B cell (primary cell): ENCODE data around the gene EPHB6. TPM values are rescaled to one million over a fixed set of nuclear protein-coding genes. Genes with fewer than 3 reads are reported as not detected.

Experiments used
- ATAC-seq: fragments of 200-7000 bp; cut with Tn5 transposase; one replicate; pipeline ENCODE4 v1.10.0; 2021; ENCODE audit warnings: low read depth, mild to moderate bottlenecking, moderate number of reproducible peaks, moderate library complexity
- CTCF ChIA-PET: fragments of 350-600 bp; sonication (Branson Sonifier 250); formaldehyde crosslinking; loops from one replicate; lab custom pipeline; 2021; ENCODE audit warnings: antibody characterized with exemption, inconsistent platforms; lab: Charles Lee
- POLR2A ChIA-PET: fragments of 350-600 bp; sonication (Branson Sonifier 250); formaldehyde crosslinking; loops from one replicate; lab custom pipeline; 2021; ENCODE audit warnings: antibody characterized with exemption; lab: Charles Lee
- DNase-seq: peaks from one replicate; pipeline ENCODE4 v3.0.0; 2013
- H2AFZ ChIP-seq: 2 replicates; pipeline ENCODE4 v1.6.1; 2012; ENCODE audit warnings: mild to moderate bottlenecking, low read depth, low read length; ENCODE audit not compliant: insufficient read depth, poor library complexity, severe bottlenecking
- H3K27ac ChIP-seq, 2 donors: 1 replicate in 1 of 2; 2 replicates in 1 of 2; pipeline ENCODE4 v1.5.1; 2012 to 2013; ENCODE audit warnings: low read length in 2 of 2, mild to moderate bottlenecking in 2 of 2, moderate library complexity in 1 of 2
- H3K27me3 ChIP-seq, 4 experiments: fragments of 200-600 bp in 1 of 4; sonication (generic) in 1 of 4; replicated peaks in 1 of 4; 1 replicate in 2 of 4; 2 replicates in 2 of 4; pipeline versions ENCODE4 v1.6.1 to v1.7.0; 2013 to 2016; ENCODE audit warnings: low read length in 3 of 4, mild to moderate bottlenecking in 2 of 4, mixed read lengths in 1 of 4, moderate library complexity in 1 of 4; ENCODE audit not compliant: insufficient read depth in 4 of 4, control insufficient read depth in 3 of 4; ENCODE audit errors: control extremely low read depth in 1 of 4
- H3K36me3 ChIP-seq, 2 experiments: replicated peaks in 1 of 2; 1 replicate in 1 of 2; 2 replicates in 1 of 2; pipeline versions ENCODE4 v1.6.1 to v1.7.1; 2013; ENCODE audit warnings: low read length in 1 of 2; ENCODE audit not compliant: insufficient read depth in 2 of 2, control insufficient read depth in 1 of 2; ENCODE audit errors: control extremely low read depth in 1 of 2, extremely low read depth in 1 of 2
- H3K4me1 ChIP-seq, 2 donors: fragments of 200-600 bp in 1 of 2; sonication (generic) in 1 of 2; 1 replicate in 1 of 2; 2 replicates in 1 of 2; pipeline versions ENCODE4 v1.5.1 to v1.6.1; 2013 to 2017; ENCODE audit warnings: low read length in 2 of 2; ENCODE audit not compliant: control insufficient read depth in 2 of 2, insufficient read depth in 2 of 2
- H3K4me2 ChIP-seq: replicated peaks from 2 replicates; pipeline ENCODE3; 2012; ENCODE audit warnings: mild to moderate bottlenecking, low read depth, low read length; ENCODE audit not compliant: poor library complexity, severe bottlenecking
- H3K4me3 ChIP-seq, 5 experiments: fragments of 200-600 bp in 1 of 5; sonication (generic) in 1 of 5; 1 replicate in 3 of 5; 2 replicates in 2 of 5; pipeline versions ENCODE4 v1.5.1 to v1.7.0; 2011 to 2016; ENCODE audit warnings: low read length in 4 of 5, mild to moderate bottlenecking in 4 of 5, low read depth in 2 of 5, control low read depth in 1 of 5, moderate library complexity in 1 of 5; ENCODE audit not compliant: insufficient read depth in 1 of 5; ENCODE audit errors: control extremely low read depth in 1 of 5, extremely low read depth in 1 of 5
- H3K79me2 ChIP-seq: fragments of 200-600 bp; sonication (generic); one replicate; pipeline ENCODE4 v1.6.0; 2016; ENCODE audit warnings: low read length; ENCODE audit not compliant: control insufficient read depth, insufficient read depth
- H3K9ac ChIP-seq: fragments of 200-600 bp; sonication (generic); 2 replicates; pipeline ENCODE4 v1.6.1; 2017; ENCODE audit warnings: mild to moderate bottlenecking, low read length, moderate library complexity
- H3K9me3 ChIP-seq, 3 donors: one replicate each; pipeline versions ENCODE4 v1.6.1 to v1.7.1; 2013; ENCODE audit warnings: low read length in 2 of 3; ENCODE audit not compliant: control insufficient read depth in 2 of 3, insufficient read depth in 1 of 3; ENCODE audit errors: control extremely low read depth in 1 of 3
- H4K20me1 ChIP-seq: 2 replicates; pipeline ENCODE4 v1.6.0; 2012; ENCODE audit warnings: mild to moderate bottlenecking, low read length; ENCODE audit not compliant: insufficient read depth, control insufficient read depth, poor library complexity, severe bottlenecking
- H3K27ac Mint-ChIP-seq: one replicate; pipeline ENCODE4 v1.8.0; 2021; ENCODE audit warnings: mixed read lengths
- H3K27me3 Mint-ChIP-seq: one replicate; pipeline ENCODE4 v1.8.0; 2021; ENCODE audit warnings: mixed read lengths
- H3K4me1 Mint-ChIP-seq: one replicate; pipeline ENCODE4 v1.8.0; 2021; ENCODE audit warnings: mixed read lengths
- H3K4me3 Mint-ChIP-seq: one replicate; pipeline ENCODE4 v1.8.0; 2021; ENCODE audit warnings: mixed read lengths
- H3K9me3 Mint-ChIP-seq: one replicate; pipeline ENCODE4 v1.8.0; 2022; ENCODE audit warnings: mixed read lengths; ENCODE audit not compliant: insufficient read depth
- EZH2 ChIP-seq: IDR thresholded peaks from 2 replicates; pipeline ENCODE4 v1.6.1; 2012; ENCODE audit warnings: borderline replicate concordance, low read depth, mild to moderate bottlenecking, moderate library complexity, low read length; ENCODE audit not compliant: insufficient read depth, poor library complexity, severe bottlenecking
- WGBS: methylation state at CpG from one replicate; pipeline ENCODE4 v1.1.5; 2013; ENCODE audit warnings: missing lambda C conversion rate; ENCODE audit not compliant: insufficient coverage; 5-methylcytosine and 5-hydroxymethylcytosine counted together
- intact Hi-C: fragments of 100-400 bp; cut with micrococcal nuclease; formaldehyde crosslinking; loops from one replicate; pipeline ENCODE4 v1.10.0; 2022
- polyA plus RNA-seq: library from polyadenylated mRNA; depleted of rRNA; stranded (reverse); fragments of >200 nt; gene quantifications from 2 replicates; pipeline ENCODE4 v1.2.3, GENCODE V29; 2012
- total RNA-seq, 2 donors: library from RNA; stranded (reverse); fragments of 120-200 nt in 1 of 2; gene quantifications; 1 replicate in 1 of 2; 2 replicates in 1 of 2; pipeline versions ENCODE4 v1.2.3 to v1.2.4, GENCODE V29; 2013 to 2022
- TF ChIP-seq, protein P1 (sequence below): fragments of 200-600 bp; IDR thresholded peaks from one replicate; pipeline ENCODE4 v1.8.0; 2022; ENCODE audit warnings: antibody characterized with exemption, mild to moderate bottlenecking

The EPHB6 gene
- total and polyA plus RNA-seq, 2 donors (not counting 1 experiment from before 2014, with no cell fraction given): 65.3 to 69.6 TPM

DNA sequence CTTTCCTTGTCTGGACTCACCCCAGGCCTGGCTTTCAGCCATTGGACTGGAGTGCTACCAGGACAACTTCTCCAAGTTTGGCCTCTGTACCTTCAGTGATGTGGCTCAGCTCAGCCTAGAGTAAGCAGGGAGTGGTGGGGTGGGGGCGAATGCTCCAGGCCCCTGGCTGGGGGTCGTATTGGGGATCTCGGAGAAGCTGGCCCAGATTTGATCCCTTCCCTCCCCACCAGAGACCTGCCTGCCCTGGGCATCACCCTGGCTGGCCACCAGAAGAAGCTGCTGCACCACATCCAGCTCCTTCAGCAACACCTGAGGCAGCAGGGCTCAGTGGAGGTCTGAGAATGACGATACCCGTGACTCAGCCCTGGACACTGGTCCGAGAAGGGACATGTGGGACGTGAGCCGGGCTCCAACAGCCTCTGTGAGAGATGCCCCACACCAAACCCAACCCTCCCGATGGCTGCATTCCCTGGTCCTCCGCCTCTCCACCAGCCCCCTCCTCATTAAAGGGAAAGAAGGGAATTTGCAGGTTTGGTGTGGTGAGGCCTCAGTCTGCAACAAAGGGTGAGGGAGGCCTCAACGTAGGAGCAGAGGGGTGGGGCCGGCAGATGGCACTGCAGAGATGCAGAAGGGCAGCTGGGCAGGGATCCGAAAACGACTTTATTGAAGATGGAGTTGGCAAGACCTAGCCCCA lies 15.8 kb downstream of the EPHB6 start:
- ChIA-PET CTCF (interaction anchor here (0.8 to 1.3 kb wide), 3 partner anchors 156 to 345 kb away, joined by 3 to 6 read pairs (median 3); no protein-coding TSS in a partner anchor), POLR2A (no interaction called here)
- no peaks in the 10 kb centered on the region for H3K27me3 ChIP-seq
- TF ChIP-seq, protein P1, sequence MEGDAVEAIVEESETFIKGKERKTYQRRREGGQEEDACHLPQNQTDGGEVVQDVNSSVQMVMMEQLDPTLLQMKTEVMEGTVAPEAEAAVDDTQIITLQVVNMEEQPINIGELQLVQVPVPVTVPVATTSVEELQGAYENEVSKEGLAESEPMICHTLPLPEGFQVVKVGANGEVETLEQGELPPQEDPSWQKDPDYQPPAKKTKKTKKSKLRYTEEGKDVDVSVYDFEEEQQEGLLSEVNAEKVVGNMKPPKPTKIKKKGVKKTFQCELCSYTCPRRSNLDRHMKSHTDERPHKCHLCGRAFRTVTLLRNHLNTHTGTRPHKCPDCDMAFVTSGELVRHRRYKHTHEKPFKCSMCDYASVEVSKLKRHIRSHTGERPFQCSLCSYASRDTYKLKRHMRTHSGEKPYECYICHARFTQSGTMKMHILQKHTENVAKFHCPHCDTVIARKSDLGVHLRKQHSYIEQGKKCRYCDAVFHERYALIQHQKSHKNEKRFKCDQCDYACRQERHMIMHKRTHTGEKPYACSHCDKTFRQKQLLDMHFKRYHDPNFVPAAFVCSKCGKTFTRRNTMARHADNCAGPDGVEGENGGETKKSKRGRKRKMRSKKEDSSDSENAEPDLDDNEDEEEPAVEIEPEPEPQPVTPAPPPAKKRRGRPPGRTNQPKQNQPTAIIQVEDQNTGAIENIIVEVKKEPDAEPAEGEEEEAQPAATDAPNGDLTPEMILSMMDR: no peak
- Mint-ChIP-seq H3K27me3 (peaks cover 1% of the 10 kb centered on the region), H3K4me3 (no peak overlapping the region), H3K27ac (no peak overlapping the region), H3K9me3 (no peaks in the 10 kb centered on the region), H3K4me1 (peaks cover 3% of the 10 kb centered on the region)
- H3K4me2 ChIP-seq: no peak overlapping the region
- no peak overlapping the region for H3K27ac ChIP-seq
- peaks cover 2 to 36% of the 10 kb centered on the region in 2 experiments for H3K36me3 ChIP-seq
- no peak overlapping the region for H3K9ac ChIP-seq
- no peaks in the 10 kb centered on the region for H3K79me2 ChIP-seq
- intact Hi-C loops: no loop called here
- DNase-seq: no peak
- no peaks in the 10 kb centered on the region for H4K20me1 ChIP-seq
- no peak overlapping the region for H2AFZ ChIP-seq
- H3K9me3 ChIP-seq: peaks cover 0 to 12% (median 0%) of the 10 kb centered on the region in 3 donors
- H3K4me3 ChIP-seq: no peak overlapping the region
- ATAC-seq: no peak
- H3K4me1 ChIP-seq: no peaks in the 10 kb centered on the region
- 94% methylated on average over 8 of the region's 14 CpGs for WGBS

DNA sequence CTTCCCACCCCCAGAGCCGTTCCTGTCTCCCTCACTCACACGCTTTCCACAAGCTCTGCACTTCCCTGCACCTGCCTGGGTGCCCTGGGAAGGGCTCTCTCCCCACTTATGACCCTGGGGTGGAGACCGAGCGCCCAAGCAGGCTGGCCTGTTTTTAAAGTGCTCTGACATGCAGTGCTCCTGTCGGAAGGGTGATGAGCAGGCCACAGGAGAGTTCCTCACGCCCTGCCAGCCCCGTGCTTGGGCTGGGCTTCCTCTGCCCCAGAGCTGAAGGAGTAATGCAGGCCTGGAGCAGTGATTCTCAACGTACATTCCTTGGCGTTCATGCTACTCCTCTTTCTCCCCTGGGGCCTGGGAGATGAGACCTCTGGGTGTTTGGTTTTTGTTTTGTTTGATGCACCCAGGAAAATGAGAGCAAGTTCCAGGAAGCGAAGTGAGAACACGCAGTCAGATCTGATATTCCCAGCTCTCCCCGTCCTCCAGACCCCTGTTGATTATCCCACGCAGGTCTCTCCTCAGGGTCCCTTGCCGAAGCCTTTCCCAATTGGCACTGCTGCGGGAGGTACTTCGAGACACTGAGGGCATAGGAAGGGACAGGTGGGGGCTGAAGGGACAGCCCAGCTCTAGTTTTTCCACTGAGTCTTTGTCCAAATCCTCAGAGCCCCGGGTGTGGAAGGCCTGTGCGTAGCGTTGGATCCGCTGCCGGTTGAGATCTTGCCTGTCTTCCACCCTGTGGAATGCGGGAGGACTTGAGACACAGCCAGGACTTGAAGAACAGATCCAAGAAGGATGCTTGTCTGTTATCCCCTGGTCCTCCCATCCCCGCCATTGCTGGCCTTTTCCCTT lies 16.6 kb downstream of the EPHB6 start:
- Histone ChIP-seq H3K9me3 (peaks cover 0 to 12% (median 0%) of the 10 kb centered on the region in 3 donors), H3K27ac (no peak overlapping the region), H3K9ac (no peak overlapping the region), H2AFZ (no peak overlapping the region), H3K27me3 (no peaks in the 10 kb centered on the region), H3K36me3 (peaks cover 2 to 36% of the 10 kb centered on the region in 2 experiments), H3K4me2 (no peak overlapping the region), H4K20me1 (no peaks in the 10 kb centered on the region), H3K79me2 (no peaks in the 10 kb centered on the region), H3K4me3 (no peak overlapping the region), H3K4me1 (no peaks in the 10 kb centered on the region)
- no peak for ATAC-seq
- H3K9me3 Mint-ChIP-seq: no peaks in the 10 kb centered on the region
- no peaks in the 10 kb centered on the region for H3K4me1 Mint-ChIP-seq
- H3K4me3 Mint-ChIP-seq: no peak overlapping the region
- peaks cover 6% of the 10 kb centered on the region for H3K27me3 Mint-ChIP-seq
- H3K27ac Mint-ChIP-seq: no peak overlapping the region
- no peak for DNase-seq
- ChIA-PET POLR2A (no interaction called here), CTCF (interaction anchor here (0.8 to 2.5 kb wide), 7 partner anchors 10 to 344 kb away, joined by 3 to 21 read pairs (median 3); no protein-coding TSS in a partner anchor)
- TF ChIP-seq, protein P1: no peak
- no peak for TF ChIP-seq EZH2
- intact Hi-C loops: no loop called here
- WGBS: 98% methylated on average over 21 of the region's 23 CpGs
